GM10266 (cell line): Measurements from ENCODE around the gene MRS2.
A peak's percentile ranks its signal among the peaks of the same experiment; 100 is the strongest.
"Not testable (repeated sequence)": the region's sequence is repeated elsewhere in the genome, so short reads cannot be mapped to it uniquely, and the experiment has no call there.

ENCODE experiments used
- DNase-seq: peaks from one replicate; pipeline ENCODE4 v3.0.0; 2012; ENCODE audit errors: extremely low spot score
- TF ChIP-seq, protein P1 (sequence below): IDR thresholded peaks from 2 replicates; pipeline ENCODE4 v1.5.1; 2012; ENCODE audit warnings: mild to moderate bottlenecking, low read depth; ENCODE audit not compliant: control insufficient read depth, insufficient read depth; ENCODE audit errors: missing control alignments

The MRS2 gene

DNA sequence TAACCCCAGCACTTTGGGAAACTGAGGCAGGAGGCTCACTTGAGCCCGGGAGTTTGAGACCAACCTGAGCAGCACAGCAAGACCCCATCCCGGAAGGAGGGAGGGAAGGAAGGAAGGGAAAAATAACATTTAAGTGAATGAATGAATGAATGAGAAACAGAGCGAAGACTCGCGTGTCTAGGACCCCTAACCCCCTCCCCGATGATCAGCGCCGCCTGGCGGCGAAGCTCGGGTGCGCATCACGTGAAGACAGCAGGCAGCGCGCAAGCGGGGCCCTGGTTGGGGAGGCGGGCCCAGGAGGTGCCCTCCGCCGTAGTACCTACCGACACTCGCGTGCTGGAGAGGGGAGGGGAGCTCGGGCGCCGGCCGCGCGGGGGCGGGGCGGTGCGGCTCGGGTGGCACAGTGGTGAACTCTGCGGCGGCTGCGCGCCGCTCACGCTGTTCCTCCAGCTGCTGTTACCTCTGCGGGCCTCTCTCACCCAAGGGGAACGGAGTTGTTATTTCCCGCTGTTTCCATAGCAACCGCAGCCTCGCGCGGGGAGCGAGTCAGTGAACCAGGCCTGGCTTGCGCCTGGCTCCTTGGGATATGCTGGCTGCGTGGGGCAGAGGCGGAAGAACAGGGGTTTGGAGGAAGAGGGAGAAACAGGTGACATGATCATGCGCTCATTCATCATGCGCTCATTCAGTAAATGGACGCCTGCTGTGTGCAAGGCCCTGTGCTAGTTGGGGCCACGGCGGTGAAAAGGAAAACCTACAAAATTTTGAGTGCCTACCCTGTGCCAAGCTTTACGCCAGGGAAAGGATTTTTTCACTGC lies 42.9 kb upstream of the MRS2 start:
- TF ChIP-seq, protein P1, sequence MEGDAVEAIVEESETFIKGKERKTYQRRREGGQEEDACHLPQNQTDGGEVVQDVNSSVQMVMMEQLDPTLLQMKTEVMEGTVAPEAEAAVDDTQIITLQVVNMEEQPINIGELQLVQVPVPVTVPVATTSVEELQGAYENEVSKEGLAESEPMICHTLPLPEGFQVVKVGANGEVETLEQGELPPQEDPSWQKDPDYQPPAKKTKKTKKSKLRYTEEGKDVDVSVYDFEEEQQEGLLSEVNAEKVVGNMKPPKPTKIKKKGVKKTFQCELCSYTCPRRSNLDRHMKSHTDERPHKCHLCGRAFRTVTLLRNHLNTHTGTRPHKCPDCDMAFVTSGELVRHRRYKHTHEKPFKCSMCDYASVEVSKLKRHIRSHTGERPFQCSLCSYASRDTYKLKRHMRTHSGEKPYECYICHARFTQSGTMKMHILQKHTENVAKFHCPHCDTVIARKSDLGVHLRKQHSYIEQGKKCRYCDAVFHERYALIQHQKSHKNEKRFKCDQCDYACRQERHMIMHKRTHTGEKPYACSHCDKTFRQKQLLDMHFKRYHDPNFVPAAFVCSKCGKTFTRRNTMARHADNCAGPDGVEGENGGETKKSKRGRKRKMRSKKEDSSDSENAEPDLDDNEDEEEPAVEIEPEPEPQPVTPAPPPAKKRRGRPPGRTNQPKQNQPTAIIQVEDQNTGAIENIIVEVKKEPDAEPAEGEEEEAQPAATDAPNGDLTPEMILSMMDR, result peak; percentile 82
- peak; percentile 76 for DNase-seq

DNA sequence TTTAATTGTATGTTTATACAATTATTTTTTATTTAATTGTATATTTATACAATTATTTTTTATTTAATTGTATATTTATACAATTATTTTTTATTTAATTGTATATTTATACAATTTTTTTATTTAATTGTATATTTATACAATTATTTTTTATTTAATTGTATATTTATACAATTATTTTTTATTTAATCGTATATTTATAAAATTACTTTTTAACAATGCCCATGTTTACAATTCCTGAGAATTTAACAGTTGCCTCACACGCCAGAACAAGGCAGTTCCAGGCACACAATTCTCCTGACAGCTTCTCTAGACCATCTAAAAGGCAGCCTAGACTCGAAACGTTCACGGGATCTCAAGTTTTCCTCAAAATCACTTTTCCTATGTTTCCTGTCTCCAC lies 40.4 kb upstream of the MRS2 start:
- DNase-seq, result not testable (repeated sequence)

DNA sequence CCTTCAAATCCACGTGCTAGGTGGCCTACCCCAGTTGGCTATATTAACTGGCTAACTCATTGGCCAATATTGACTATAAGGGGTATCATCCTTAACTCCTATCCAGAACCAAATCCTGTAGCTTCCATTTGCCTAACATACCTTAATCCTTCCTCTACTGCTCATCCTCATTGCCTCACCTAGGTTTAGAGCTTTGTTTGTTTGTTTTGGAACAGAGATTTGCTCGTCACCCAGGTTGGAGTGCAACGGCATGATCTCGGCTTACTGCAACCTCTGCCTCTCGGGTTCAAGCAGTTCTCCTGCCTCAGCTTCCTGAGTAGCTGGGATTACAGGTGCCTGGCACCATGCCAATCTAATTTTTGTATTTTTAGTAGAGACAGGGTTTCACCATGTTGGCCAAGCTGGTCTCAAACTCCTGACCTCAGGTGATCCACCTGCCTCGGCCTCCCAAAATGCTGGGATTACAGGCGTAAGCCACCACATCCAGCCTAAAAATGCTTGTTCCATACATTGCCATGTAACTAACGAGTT lies 37.6 kb upstream of the MRS2 start:
- DNase-seq, result not testable (repeated sequence)

DNA sequence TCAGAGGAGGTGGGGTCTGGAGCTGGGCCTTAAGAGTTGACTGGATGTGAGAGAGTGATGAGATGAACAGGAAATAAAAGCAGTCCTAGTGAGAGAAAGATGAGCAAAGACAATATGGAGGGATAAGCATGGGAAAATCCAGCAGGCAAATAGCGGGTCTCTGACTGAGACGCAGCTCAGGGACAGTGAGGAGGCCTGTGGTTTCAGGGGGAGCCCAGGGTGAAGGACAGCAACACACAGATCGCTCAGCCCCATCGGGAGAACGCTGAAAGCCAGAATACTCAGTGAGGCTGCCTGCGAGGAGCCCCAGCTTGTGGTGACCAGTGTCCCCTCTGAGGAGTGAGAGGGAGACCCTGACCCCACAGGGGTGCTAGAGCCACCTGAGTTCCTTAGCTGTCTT lies 28.1 kb upstream of the MRS2 start:
- DNase-seq, result no peak
- TF ChIP-seq, protein P1, result no peak

DNA sequence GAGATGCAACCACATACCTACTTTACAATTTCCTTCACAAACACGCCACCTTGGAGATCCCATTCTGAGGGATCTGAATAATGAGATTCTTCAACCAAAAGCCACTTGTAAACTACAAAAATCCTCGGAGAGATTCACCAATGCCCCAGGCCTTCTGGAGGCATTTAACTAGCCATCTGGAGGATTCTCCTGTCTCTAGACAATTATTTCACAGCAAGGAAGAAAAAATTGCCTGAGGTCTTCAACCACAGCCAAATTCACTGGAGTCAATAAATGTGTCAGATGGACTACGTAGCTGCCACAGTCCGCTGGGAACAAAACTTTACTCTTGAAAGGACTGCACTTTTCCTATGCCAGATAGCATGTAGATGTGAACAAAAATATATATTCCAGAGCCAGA lies 25.9 kb upstream of the MRS2 start:
- TF ChIP-seq, protein P1, result no peak
- DNase-seq, result no peak

DNA sequence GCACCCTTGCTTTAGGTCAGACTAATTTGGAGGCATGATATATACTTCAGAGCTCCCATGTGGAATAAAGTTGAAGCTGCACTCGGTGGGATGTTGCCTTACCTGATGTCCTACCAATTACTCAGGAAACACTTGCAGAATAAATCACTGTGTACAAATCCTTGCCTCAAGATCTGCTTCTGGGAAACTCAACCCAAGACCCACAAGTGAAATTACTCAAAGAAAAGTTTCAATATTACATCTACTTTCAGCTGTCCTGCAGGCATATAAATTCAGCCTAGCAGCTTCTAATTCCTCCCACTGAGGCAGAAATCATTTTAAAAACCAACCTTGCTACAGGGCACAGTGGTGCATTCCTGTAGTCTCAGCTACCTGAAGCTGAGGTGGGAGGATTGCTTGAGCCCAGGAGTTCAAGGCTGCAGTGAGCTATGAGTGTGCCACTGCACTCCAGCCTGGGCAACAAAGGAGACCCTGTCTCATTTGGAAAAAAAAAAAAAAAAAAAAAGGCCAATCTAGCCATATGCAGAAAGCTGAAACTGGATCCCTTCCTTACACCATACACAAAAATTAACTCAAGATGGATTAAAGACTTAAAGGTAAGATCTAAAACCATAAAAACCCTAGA lies 24.2 kb upstream of the MRS2 start:
- TF ChIP-seq, protein P1, result no peak
- no peak for DNase-seq

DNA sequence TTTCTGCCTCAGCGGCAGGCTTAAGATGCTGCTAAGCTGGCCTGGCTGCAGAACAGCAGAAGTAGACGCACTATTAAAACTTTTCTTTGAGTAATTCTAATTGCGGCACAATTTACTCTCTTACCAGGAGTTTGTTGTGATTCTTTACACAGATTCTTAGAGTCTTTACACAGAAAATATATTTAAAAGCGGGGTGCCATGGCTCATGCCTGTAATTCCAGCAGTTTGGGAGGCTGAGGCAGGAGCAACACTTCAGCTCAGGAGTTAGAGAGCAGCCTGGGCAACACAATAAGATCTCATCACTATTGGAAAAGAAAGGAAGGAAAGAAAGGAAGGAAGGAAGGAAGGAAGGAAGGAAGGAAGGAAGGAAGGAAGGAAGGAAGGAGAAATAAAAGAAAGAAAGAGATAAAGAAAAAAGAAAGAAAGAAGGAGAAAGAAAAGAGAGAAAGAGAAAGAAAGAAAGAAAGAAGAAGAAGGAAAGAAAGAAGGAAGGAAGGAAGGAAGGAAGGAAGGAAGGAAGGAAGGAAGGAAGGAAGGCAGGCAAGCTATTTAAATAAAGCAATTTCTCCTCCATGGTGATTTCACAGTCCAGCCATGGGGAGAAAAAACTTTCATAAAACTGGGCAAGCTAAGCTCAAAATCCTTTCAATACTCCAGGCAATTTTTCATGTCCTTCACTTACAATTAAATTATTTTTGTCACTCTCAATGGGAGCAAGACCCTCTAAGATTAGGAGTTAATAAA lies 21.1 kb upstream of the MRS2 start:
- DNase-seq, result no peak
- TF ChIP-seq, protein P1, result no peak

DNA sequence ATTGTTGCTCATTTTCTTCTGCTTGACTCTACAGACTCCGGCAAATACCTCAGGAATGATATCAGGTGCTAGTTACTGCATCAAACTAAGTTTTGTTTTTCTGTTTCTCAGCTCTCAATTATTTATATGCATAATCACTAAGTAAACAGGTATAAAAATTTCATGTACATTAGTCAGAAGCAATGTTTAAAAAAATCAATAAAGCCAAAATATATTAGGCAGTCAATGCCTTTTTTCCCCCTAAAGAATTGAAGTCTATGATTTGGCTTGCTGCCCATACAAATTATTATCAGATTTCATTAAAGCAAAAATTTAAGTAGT lies 20.6 kb upstream of the MRS2 start:
- TF ChIP-seq, protein P1, result no peak

DNA sequence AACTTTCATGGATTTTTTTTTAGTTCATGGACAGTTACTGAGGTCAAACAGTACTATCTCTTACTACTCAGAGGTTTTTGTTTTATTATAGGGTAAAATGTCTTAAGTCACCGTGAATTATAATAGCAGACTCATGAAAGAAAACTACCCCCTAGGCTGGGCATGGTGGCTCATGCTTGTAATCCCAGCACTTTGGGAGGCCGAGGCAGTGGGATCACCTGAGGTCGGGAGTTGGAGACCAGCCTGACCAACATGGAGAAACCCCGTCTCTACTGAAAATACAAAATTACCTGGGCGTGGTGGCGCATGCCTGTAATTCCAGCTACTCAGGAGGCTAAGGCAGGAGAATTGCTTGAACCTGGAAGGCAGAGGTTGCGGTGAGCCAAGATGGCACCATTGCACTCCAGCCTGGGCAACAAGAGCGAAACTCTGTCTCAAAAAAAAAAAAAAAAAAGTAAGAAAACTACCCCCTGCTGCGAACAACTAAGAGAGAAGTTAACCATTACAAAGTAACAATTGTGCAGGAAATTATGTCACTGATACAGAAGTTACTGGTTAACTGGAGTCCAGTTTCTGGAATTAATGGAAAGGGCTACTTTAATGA lies 19.7 kb upstream of the MRS2 start:
- DNase-seq, result not testable (repeated sequence)

More for the DNA sequence above, 20.6 kb upstream of the MRS2 start:
- DNase-seq, result no peak

DNA sequence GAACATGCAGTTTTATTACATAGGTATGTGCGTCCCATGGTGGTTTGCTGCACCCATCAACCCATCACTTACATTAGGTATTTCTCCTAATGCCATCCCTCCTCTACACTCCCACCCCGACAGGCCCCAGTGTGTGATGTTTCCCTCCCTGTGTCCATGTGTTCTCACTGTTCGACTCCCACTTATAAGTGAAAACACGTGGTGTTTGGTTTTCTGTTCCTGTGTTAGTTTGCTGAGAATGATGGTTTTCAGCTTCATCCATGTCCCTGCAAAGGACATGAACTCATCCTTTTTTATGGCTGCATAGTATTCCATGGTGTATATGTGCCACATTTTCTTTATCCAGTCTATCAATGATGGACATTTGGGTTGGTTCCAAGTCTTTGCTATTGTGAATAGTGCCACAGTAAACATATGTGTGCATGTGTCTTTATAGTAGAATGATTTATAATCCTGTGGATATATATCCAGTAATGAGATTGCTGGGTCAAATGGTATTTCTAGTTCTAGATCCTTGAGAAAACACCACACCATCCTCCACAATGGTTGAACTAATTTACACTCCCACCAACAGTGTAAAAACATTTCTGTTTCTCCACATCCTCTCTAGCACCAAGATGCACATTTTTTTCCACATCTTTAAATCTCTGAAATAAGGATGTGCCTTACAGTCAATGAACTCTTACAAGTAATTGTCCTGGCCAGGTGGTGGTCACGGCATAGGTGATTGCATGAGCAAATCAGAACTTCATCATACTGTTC lies 18.2 kb upstream of the MRS2 start:
- DNase-seq, result not testable (repeated sequence)
